ENCODE measurements around the gene INO80C. TPM values are rescaled to one million over a fixed set of nuclear protein-coding genes. Genes with fewer than 3 reads are reported as not detected.

INO80C gene
- total RNA-seq, 1 donor from 2014 or later: 24.6 TPM

GRCh38 chr18:35508746-35509338 is 11.1 kb upstream of the INO80C start:
- H3K4me1 ChIP-seq (ENCODE audit: insufficient read depth, low read length): peaks cover 19% of the 10 kb centered on the region
- H2AFZ ChIP-seq (ENCODE audit: low read depth, low read length): no peak overlapping the region
- H3K4me2 ChIP-seq (ENCODE audit: low read length): no peak overlapping the region
- no peak for FAIRE-seq
- H3K27ac ChIP-seq (ENCODE audit: low read depth, low read length): no peak overlapping the region
- no peak for DNase-seq (ENCODE audit: low read depth)
- no peaks in the 10 kb centered on the region for H3K27me3 ChIP-seq (ENCODE audit: insufficient read depth, low read length)
- H3K79me2 ChIP-seq (ENCODE audit: insufficient read depth, low read length): no peaks in the 10 kb centered on the region
- TF ChIP-seq EZH2 (IDR thresholded peaks at IDR 0.05; ENCODE audit: insufficient read depth, low read length): no peak
- TF ChIP-seq, protein P1, sequence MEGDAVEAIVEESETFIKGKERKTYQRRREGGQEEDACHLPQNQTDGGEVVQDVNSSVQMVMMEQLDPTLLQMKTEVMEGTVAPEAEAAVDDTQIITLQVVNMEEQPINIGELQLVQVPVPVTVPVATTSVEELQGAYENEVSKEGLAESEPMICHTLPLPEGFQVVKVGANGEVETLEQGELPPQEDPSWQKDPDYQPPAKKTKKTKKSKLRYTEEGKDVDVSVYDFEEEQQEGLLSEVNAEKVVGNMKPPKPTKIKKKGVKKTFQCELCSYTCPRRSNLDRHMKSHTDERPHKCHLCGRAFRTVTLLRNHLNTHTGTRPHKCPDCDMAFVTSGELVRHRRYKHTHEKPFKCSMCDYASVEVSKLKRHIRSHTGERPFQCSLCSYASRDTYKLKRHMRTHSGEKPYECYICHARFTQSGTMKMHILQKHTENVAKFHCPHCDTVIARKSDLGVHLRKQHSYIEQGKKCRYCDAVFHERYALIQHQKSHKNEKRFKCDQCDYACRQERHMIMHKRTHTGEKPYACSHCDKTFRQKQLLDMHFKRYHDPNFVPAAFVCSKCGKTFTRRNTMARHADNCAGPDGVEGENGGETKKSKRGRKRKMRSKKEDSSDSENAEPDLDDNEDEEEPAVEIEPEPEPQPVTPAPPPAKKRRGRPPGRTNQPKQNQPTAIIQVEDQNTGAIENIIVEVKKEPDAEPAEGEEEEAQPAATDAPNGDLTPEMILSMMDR (IDR thresholded peaks at IDR 0.05; ENCODE audit: insufficient read depth, low read depth, low read length): no peak
- no peaks in the 10 kb centered on the region for H4K20me1 ChIP-seq (ENCODE audit: insufficient read depth, low read length)
- no peaks in the 10 kb centered on the region for H3K36me3 ChIP-seq (ENCODE audit: insufficient read depth, low read length)
- Mint-ChIP-seq H3K36me3 (ENCODE audit: low read depth, unreplicated experiment) (no peaks in the 10 kb centered on the region), H3K4me3 (ENCODE audit: unreplicated experiment) (no peak overlapping the region), H3K4me1 (ENCODE audit: low read depth, unreplicated experiment) (peaks cover 13% of the 10 kb centered on the region), H3K27me3 (ENCODE audit: low read depth, unreplicated experiment) (peaks cover 4% of the 10 kb centered on the region), H3K9me3 (ENCODE audit: unreplicated experiment) (peaks cover 2% of the 10 kb centered on the region), H3K27ac (ENCODE audit: unreplicated experiment) (no peak overlapping the region)
- H3K4me3 ChIP-seq (ENCODE audit: insufficient read depth, low read depth, low read length): no peak overlapping the region
- no peak overlapping the region for H3K9ac ChIP-seq (ENCODE audit: low read length)
- no peaks in the 10 kb centered on the region for H3K9me3 ChIP-seq (ENCODE audit: insufficient read depth, low read depth, low read length)

GRCh38 chr18:35508030-35508429 is 10.3 kb upstream of the INO80C start:
- H3K4me2 ChIP-seq (ENCODE audit: low read length): no peak overlapping the region
- Mint-ChIP-seq H3K27me3 (ENCODE audit: low read depth, unreplicated experiment) (peaks cover 4% of the 10 kb centered on the region), H3K27ac (ENCODE audit: unreplicated experiment) (no peak overlapping the region), H3K9me3 (ENCODE audit: unreplicated experiment) (peaks cover 2% of the 10 kb centered on the region), H3K4me1 (ENCODE audit: low read depth, unreplicated experiment) (peaks cover 6% of the 10 kb centered on the region), H3K36me3 (ENCODE audit: low read depth, unreplicated experiment) (no peaks in the 10 kb centered on the region), H3K4me3 (ENCODE audit: unreplicated experiment) (no peak overlapping the region)
- H3K4me1 ChIP-seq (ENCODE audit: insufficient read depth, low read length): peaks cover 12% of the 10 kb centered on the region
- H3K79me2 ChIP-seq (ENCODE audit: insufficient read depth, low read length): no peaks in the 10 kb centered on the region
- H4K20me1 ChIP-seq (ENCODE audit: insufficient read depth, low read length): no peaks in the 10 kb centered on the region
- H2AFZ ChIP-seq (ENCODE audit: low read depth, low read length): no peak overlapping the region
- no peaks in the 10 kb centered on the region for H3K9me3 ChIP-seq (ENCODE audit: insufficient read depth, low read depth, low read length)
- no peaks in the 10 kb centered on the region for H3K27me3 ChIP-seq (ENCODE audit: insufficient read depth, low read length)
- no peak for TF ChIP-seq EZH2 (IDR thresholded peaks at IDR 0.05; ENCODE audit: insufficient read depth, low read length)
- TF ChIP-seq, protein P1 (IDR thresholded peaks at IDR 0.05; ENCODE audit: insufficient read depth, low read depth, low read length): no peak
- FAIRE-seq (no peak), DNase-seq (ENCODE audit: low read depth) (no peak)
- no peaks in the 10 kb centered on the region for H3K36me3 ChIP-seq (ENCODE audit: insufficient read depth, low read length)
- H3K9ac ChIP-seq (ENCODE audit: low read length): no peak overlapping the region
- H3K4me3 ChIP-seq (ENCODE audit: insufficient read depth, low read depth, low read length): no peak overlapping the region
- no peak overlapping the region for H3K27ac ChIP-seq (ENCODE audit: low read depth, low read length)

- H3K36me3 Mint-ChIP-seq (ENCODE audit: low read depth, unreplicated experiment): no peaks in the 10 kb centered on the region
- no peak overlapping the region for H3K4me3 Mint-ChIP-seq (ENCODE audit: unreplicated experiment)
- peaks cover 5% of the 10 kb centered on the region for H3K4me1 Mint-ChIP-seq (ENCODE audit: low read depth, unreplicated experiment)
- TF ChIP-seq, protein P1 (IDR thresholded peaks at IDR 0.05; ENCODE audit: insufficient read depth, low read depth, low read length): no peak
- TF ChIP-seq EZH2 (IDR thresholded peaks at IDR 0.05; ENCODE audit: insufficient read depth, low read length): no peak
- no peak for DNase-seq (ENCODE audit: low read depth)
- Histone ChIP-seq H3K27ac (ENCODE audit: low read depth, low read length) (no peak overlapping the region), H3K4me3 (ENCODE audit: insufficient read depth, low read depth, low read length) (no peak overlapping the region), H3K4me2 (ENCODE audit: low read length) (no peak overlapping the region), H3K27me3 (ENCODE audit: insufficient read depth, low read length) (no peaks in the 10 kb centered on the region), H3K9ac (ENCODE audit: low read length) (no peak overlapping the region), H2AFZ (ENCODE audit: low read depth, low read length) (no peak overlapping the region), H3K79me2 (ENCODE audit: insufficient read depth, low read length) (no peaks in the 10 kb centered on the region), H3K36me3 (ENCODE audit: insufficient read depth, low read length) (no peaks in the 10 kb centered on the region), H4K20me1 (ENCODE audit: insufficient read depth, low read length) (no peaks in the 10 kb centered on the region), H3K9me3 (ENCODE audit: insufficient read depth, low read depth, low read length) (no peaks in the 10 kb centered on the region), H3K4me1 (ENCODE audit: insufficient read depth, low read length) (peaks cover 8% of the 10 kb centered on the region)
- peaks cover 2% of the 10 kb centered on the region for H3K9me3 Mint-ChIP-seq (ENCODE audit: unreplicated experiment)
- no peak for FAIRE-seq
- peaks cover 4% of the 10 kb centered on the region for H3K27me3 Mint-ChIP-seq (ENCODE audit: low read depth, unreplicated experiment)
- no peak overlapping the region for H3K27ac Mint-ChIP-seq (ENCODE audit: unreplicated experiment)
These were observed 9.9 kb upstream of the INO80C start for GRCh38 chr18:35507623-35508022.

Data from astrocyte (in vitro differentiated cells and primary cell).